Caco-2 (cell line): ENCODE results near the gene PLAAT3. TPM values are rescaled to one million over a fixed set of nuclear protein-coding genes. Genes with fewer than 3 reads are reported as not detected.

ENCODE experiments used
- BruUV-seq: library from RNA; stranded (reverse); fragments of 400-500 nt; replicated peaks from 2 replicates; lab custom pipeline; 2021; lab: Mats Ljungman, UMichigan
- CTCF ChIA-PET: fragments of 300-600 bp; sonication (Branson Sonifier 250); formaldehyde crosslinking; loops from one replicate; lab custom pipeline; 2022; ENCODE audit warnings: antibody characterized with exemption; lab: Charles Lee
- POLR2A ChIA-PET: fragments of 300-600 bp; sonication (Branson Sonifier 250); formaldehyde crosslinking; loops from one replicate; lab custom pipeline; 2022; ENCODE audit warnings: antibody characterized with exemption; lab: Charles Lee
- DNase-seq, 2 experiments: peaks; one replicate each; pipeline versions ENCODE4 v3.0.0 to v3.0.0-alpha.2; 2020 to 2022
- H3K27me3 ChIP-seq: replicated peaks from 2 replicates; pipeline ENCODE4 v1.6.0; 2011; ENCODE audit warnings: low read length; ENCODE audit not compliant: control insufficient read depth, insufficient read depth
- H3K36me3 ChIP-seq: 2 replicates; pipeline ENCODE4 v1.5.1; 2011; ENCODE audit warnings: low read length; ENCODE audit not compliant: control insufficient read depth, insufficient read depth
- H3K4me1 ChIP-seq: fragments of 250-450 bp; sonication (Bioruptor Pico); 2 replicates; pipeline ENCODE4 v1.5.1; 2020; ENCODE audit warnings: mild to moderate bottlenecking
- H3K4me3 ChIP-seq: 2 replicates; pipeline ENCODE4 v1.5.1; 2011; ENCODE audit warnings: low read depth, mild to moderate bottlenecking, control low read depth, low read length
- H3K9me3 ChIP-seq: fragments of 250-450 bp; sonication (Bioruptor Pico); 2 replicates; pipeline ENCODE4 v1.5.1; 2020; ENCODE audit warnings: mild to moderate bottlenecking, moderate library complexity
- H3K27ac Mint-ChIP-seq: one replicate; pipeline ENCODE4 v1.8.0; 2022; ENCODE audit warnings: mixed read lengths; ENCODE audit not compliant: unreplicated experiment
- H3K27me3 Mint-ChIP-seq: one replicate; pipeline ENCODE4 v1.8.0; 2022; ENCODE audit warnings: mixed read lengths; ENCODE audit not compliant: insufficient read depth, unreplicated experiment
- H3K36me3 Mint-ChIP-seq: one replicate; pipeline ENCODE4 v1.8.0; 2022; ENCODE audit warnings: mild to moderate bottlenecking, mixed read lengths; ENCODE audit not compliant: insufficient read depth, unreplicated experiment
- H3K4me1 Mint-ChIP-seq: one replicate; pipeline ENCODE4 v1.8.0; 2022; ENCODE audit warnings: low read depth, mixed read lengths; ENCODE audit not compliant: unreplicated experiment
- H3K4me3 Mint-ChIP-seq: one replicate; pipeline ENCODE4 v1.8.0; 2022; ENCODE audit warnings: mild to moderate bottlenecking, moderate library complexity, mixed read lengths; ENCODE audit not compliant: unreplicated experiment
- H3K9me3 Mint-ChIP-seq: one replicate; pipeline ENCODE4 v1.8.0; 2022; ENCODE audit warnings: mixed read lengths; ENCODE audit not compliant: unreplicated experiment
- intact Hi-C: fragments of 100-400 bp; cut with micrococcal nuclease; formaldehyde crosslinking; loops from one replicate; pipeline ENCODE4 v1.10.0; 2022; ENCODE audit not compliant: unreplicated experiment
- total RNA-seq: library from RNA; stranded (reverse); gene quantifications from 2 replicates; pipeline ENCODE4 v1.2.3, GENCODE V29; 2022
- TF ChIP-seq, protein P1 (sequence below), 2 experiments: fragments of 200-600 bp in 1 of 2; IDR thresholded peaks; 1 replicate in 1 of 2; 2 replicates in 1 of 2; pipeline versions ENCODE4 v1.5.1 to v1.8.0; 2011 to 2022; ENCODE audit warnings: antibody characterized with exemption in 1 of 2, control low read depth in 1 of 2, inconsistent platforms in 1 of 2, low read depth in 1 of 2, low read length in 1 of 2, mild to moderate bottlenecking in 1 of 2, moderate library complexity in 1 of 2; ENCODE audit not compliant: insufficient read depth in 1 of 2, severe bottlenecking in 1 of 2, unreplicated experiment in 1 of 2

Gene PLAAT3
- total RNA-seq, 1 experiment from 2014 or later: 57.9 TPM

DNA sequence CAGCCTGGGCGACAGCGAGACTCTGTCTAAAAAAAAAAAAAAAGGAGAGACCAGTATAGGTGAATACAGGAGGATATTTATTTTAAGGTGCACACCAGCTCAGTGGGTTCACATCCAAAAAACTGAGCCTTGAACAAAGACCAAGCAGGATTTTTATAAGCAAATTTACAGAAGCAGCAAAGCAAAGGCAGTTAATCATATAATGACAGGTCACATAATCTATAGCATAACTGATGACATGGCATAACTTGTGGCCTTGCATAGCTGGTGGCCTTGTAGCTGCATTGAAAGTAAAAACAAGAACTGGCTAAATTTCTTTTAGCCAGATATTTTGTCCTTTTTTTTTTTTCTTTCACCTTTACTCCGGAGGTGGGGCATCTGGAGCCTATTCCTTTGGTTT lies 2.7 kb upstream of the PLAAT3 start:
- POLR2A ChIA-PET: no interaction called here
- H3K4me3 ChIP-seq: no peak overlapping the region
- TF ChIP-seq, protein P1, sequence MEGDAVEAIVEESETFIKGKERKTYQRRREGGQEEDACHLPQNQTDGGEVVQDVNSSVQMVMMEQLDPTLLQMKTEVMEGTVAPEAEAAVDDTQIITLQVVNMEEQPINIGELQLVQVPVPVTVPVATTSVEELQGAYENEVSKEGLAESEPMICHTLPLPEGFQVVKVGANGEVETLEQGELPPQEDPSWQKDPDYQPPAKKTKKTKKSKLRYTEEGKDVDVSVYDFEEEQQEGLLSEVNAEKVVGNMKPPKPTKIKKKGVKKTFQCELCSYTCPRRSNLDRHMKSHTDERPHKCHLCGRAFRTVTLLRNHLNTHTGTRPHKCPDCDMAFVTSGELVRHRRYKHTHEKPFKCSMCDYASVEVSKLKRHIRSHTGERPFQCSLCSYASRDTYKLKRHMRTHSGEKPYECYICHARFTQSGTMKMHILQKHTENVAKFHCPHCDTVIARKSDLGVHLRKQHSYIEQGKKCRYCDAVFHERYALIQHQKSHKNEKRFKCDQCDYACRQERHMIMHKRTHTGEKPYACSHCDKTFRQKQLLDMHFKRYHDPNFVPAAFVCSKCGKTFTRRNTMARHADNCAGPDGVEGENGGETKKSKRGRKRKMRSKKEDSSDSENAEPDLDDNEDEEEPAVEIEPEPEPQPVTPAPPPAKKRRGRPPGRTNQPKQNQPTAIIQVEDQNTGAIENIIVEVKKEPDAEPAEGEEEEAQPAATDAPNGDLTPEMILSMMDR (IDR thresholded peaks at IDR 0.05; ENCODE audit: insufficient read depth in 1 of 2, low read depth in 1 of 2, low read length in 1 of 2, severe bottlenecking in 1 of 2, unreplicated experiment in 1 of 2): no peak
- DNase-seq: no peak
- intact Hi-C loops: no loop called here
- CTCF ChIA-PET: interaction anchor here (0.7 kb wide), 2 partner anchors 13 to 322 kb away, joined by 3 to 5 read pairs; no protein-coding TSS in a partner anchor
- H3K9me3 Mint-ChIP-seq: no peaks in the 10 kb centered on the region
- H3K4me1 Mint-ChIP-seq: peaks cover 26% of the 10 kb centered on the region
- H3K9me3 ChIP-seq: no peaks in the 10 kb centered on the region
- H3K27me3 ChIP-seq: no peaks in the 10 kb centered on the region
- peaks cover 29% of the 10 kb centered on the region for H3K4me1 ChIP-seq
- H3K27ac Mint-ChIP-seq: no peak overlapping the region
- no peaks in the 10 kb centered on the region for H3K27me3 Mint-ChIP-seq
- no TSS peak for BruUV-seq
- H3K36me3 ChIP-seq: no peaks in the 10 kb centered on the region
- no peak overlapping the region for H3K4me3 Mint-ChIP-seq
- peaks cover 10% of the 10 kb centered on the region for H3K36me3 Mint-ChIP-seq

GRCh38 chr11:63613517-63614135 lies 607 bp downstream of the PLAAT3 start:
- Mint-ChIP-seq H3K36me3 (no peaks in the 10 kb centered on the region), H3K4me3 (peak overlapping the region; percentile 80), H3K27ac (peak overlapping the region; percentile 53), H3K4me1 (peaks cover 18% of the 10 kb centered on the region), H3K27me3 (no peaks in the 10 kb centered on the region), H3K9me3 (no peaks in the 10 kb centered on the region)
- TF ChIP-seq, protein P1 (IDR thresholded peaks at IDR 0.05; ENCODE audit: insufficient read depth in 1 of 2, low read depth in 1 of 2, low read length in 1 of 2, severe bottlenecking in 1 of 2, unreplicated experiment in 1 of 2): no peak
- Histone ChIP-seq H3K4me3 (peak overlapping the region; percentile 54), H3K4me1 (peaks cover 29% of the 10 kb centered on the region), H3K36me3 (no peaks in the 10 kb centered on the region; the same call in 1 of the 2 replicates), H3K9me3 (no peaks in the 10 kb centered on the region), H3K27me3 (no peaks in the 10 kb centered on the region)
- DNase-seq: peak; percentile 33 to 44
- POLR2A ChIA-PET: no interaction called here
- intact Hi-C loops: no loop called here
- BruUV-seq: TSS peak; percentile 27
- CTCF ChIA-PET: interaction anchor here (1.4 kb wide), 1 partner anchor 22 kb away, joined by 3 read pairs; no protein-coding TSS in a partner anchor

GRCh38 chr11:63612181-63612580 lies 2.1 kb downstream of the PLAAT3 start:
- no peaks in the 10 kb centered on the region for H3K27me3 ChIP-seq
- TF ChIP-seq, protein P1 (IDR thresholded peaks at IDR 0.05; ENCODE audit: insufficient read depth in 1 of 2, low read depth in 1 of 2, low read length in 1 of 2, severe bottlenecking in 1 of 2, unreplicated experiment in 1 of 2): no peak
- no peak overlapping the region for H3K27ac Mint-ChIP-seq
- H3K4me1 ChIP-seq: peaks cover 24% of the 10 kb centered on the region
- no peak for DNase-seq
- H3K27me3 Mint-ChIP-seq: no peaks in the 10 kb centered on the region
- ChIA-PET POLR2A (no interaction called here), CTCF (interaction anchor here (0.6 to 1.4 kb wide), 2 partner anchors 23 to 169 kb away, joined by 3 to 4 read pairs; no protein-coding TSS in a partner anchor)
- TSS peak; percentile 40 for BruUV-seq
- no peaks in the 10 kb centered on the region; the same call in 1 of the 2 replicates for H3K36me3 ChIP-seq
- no peaks in the 10 kb centered on the region for H3K36me3 Mint-ChIP-seq
- H3K4me3 ChIP-seq: no peak overlapping the region
- intact Hi-C loops: no loop called here
- peaks cover 16% of the 10 kb centered on the region for H3K4me1 Mint-ChIP-seq
- H3K9me3 Mint-ChIP-seq: no peaks in the 10 kb centered on the region
- no peak overlapping the region for H3K4me3 Mint-ChIP-seq
- H3K9me3 ChIP-seq: no peaks in the 10 kb centered on the region
